Peyer's patch (tissue), 4 donors: ENCODE results near the gene AXDND1.

Source experiments
- CTCF ChIP-seq, 6 experiments: fragments of 450-650 bp in 4 of 6; fragments of 200-600 bp in 2 of 6; sonication (generic) in 1 of 6; IDR thresholded peaks; one replicate each; pipeline ENCODE4 v1.5.1; 2017 to 2019; ENCODE audit warnings: antibody characterized with exemption in 6 of 6, mild to moderate bottlenecking in 3 of 6, moderate library complexity in 1 of 6
- POLR2A ChIP-seq, 2 donors: fragments of 450-650 bp; IDR thresholded peaks; one replicate each; pipeline ENCODE4 v1.5.1; 2017; ENCODE audit warnings: antibody characterized with exemption in 2 of 2, mild to moderate bottlenecking in 2 of 2, moderate library complexity in 2 of 2

- TF ChIP-seq CTCF (IDR thresholded peaks at IDR 0.05), result no peak
- no peak for TF ChIP-seq POLR2A (IDR thresholded peaks at IDR 0.05)
Measured at GRCh38 chr1:179548666-179549367, 183.0 kb downstream of the AXDND1 start.
